NCI-H2227 (cell line): ENCODE results near the gene RPS23.

ENCODE experiments used
- DNase-seq: peaks from one replicate; lab custom pipeline; 2025; ENCODE audit not compliant: unreplicated experiment; lab: John Stamatoyannopoulos, UW

RPS23 gene

GRCh38 chr5:82246960-82247574 lies 31.1 kb downstream of the RPS23 start:
- DNase-seq = peak; percentile 4

- DNase-seq = no peak
Measured at GRCh38 chr5:82244854-82245635, 33.1 kb downstream of the RPS23 start.

DNA sequence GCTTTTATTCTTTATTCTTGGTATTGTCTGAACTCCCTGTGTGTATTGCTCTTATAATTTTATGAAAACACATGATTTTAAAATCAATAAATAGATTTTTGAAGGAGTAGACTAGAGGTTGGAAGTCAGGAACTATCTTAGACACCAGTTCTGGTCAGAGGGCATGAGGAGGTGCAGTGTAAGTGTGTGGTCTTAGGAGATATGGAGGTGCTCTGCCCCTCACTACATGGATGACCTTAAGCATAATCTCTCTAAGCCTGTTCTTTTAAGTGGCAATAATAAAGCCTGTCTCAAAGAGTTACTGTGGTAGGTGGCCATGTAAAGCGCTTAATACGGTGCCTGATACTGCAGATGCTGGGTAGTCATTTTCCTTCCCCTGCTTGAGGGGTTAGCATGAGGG lies 34.0 kb downstream of the RPS23 start:
- no peak for DNase-seq

GRCh38 chr5:82234885-82235284 lies 43.3 kb downstream of the RPS23 start:
- no peak for DNase-seq

DNA sequence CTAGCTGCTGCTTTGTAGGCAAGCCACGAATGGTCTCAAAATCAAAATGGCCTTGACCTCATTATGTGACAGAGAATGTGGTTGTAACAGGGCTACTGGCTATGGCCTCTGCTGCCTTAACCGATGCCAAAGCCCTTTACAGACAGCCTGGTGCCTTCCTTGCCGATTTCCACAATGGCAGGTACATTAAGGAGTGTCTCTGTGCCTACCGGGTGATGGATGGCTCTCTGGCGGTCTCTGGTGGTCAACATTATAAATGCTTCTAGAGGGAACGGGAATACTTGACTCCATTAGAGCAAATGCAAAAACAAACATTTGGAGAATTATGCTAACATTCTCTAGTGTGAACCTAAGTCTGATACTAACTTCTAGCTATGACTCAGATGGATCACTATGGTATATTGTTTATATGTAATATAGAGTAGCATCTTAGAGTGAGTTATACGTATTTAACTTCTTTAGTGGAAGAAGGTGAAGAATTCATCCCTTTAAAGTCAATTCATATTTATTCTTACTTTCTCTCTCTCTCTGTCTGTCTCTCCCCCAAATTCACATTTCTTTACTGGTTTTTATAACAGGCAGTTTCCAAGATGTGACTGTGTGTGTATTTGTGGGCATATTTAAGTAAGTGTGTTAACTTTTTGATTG lies 52.5 kb downstream of the RPS23 start:
- peak; percentile 76 for DNase-seq
